ENCODE measurements around the gene DUSP8. TPM values are rescaled to one million over a fixed set of nuclear protein-coding genes. Genes with fewer than 3 reads are reported as not detected.

The DUSP8 gene
- total RNA-seq, 2 experiments from 2014 or later, result not detected

DNA sequence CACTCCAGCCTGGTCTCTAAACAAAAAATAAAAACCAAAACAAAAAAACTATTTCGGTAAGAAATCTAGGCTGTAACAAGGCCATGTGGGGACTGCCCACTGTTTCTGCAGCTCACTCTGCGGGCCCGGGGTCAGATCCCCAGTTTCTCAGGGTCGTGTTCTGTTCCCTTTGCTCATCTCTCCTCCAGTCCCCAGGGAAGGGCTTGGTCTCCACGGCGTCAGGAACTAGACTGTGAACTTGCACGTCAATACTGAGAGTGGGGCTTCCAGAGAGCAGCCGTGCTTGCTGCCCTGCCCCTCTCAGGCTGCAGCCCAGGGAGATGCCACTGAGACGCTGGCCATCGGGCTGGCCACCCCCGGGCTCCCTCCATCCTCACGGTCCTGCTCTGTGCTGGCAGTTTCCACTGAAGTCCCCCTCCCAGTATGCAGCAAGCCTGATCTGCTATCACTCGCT, 51.8 kb downstream of the DUSP8 start:
- Histone ChIP-seq H3K9me3 (ENCODE audit: low read length) (no peaks in the 10 kb centered on the region), H2AFZ (ENCODE audit: low read length) (no peak overlapping the region; the same call in 1 of the 2 replicates), H3K36me3 (ENCODE audit: insufficient read depth, low read length) (no peaks in the 10 kb centered on the region), H3K27ac (ENCODE audit: low read depth, low read length, poor library complexity, severe bottlenecking) (peak overlapping the region; percentile 88), H3K4me3 (ENCODE audit: low read depth, low read length, poor library complexity, severe bottlenecking) (peak overlapping the region; percentile 52), H3K9me2 (ENCODE audit: insufficient read depth, low read length) (no peaks in the 10 kb centered on the region), H3K4me2 (ENCODE audit: low read length) (peak overlapping the region; percentile 72), H4K20me1 (ENCODE audit: insufficient read depth, low read length) (no peaks in the 10 kb centered on the region), H3K4me1 (ENCODE audit: insufficient read depth, low read length, poor library complexity, severe bottlenecking) (peaks cover 63% of the 10 kb centered on the region), H3K79me2 (ENCODE audit: insufficient read depth, low read depth, low read length) (peaks cover 17% of the 10 kb centered on the region)
- no peak for DNase-seq (ENCODE audit: low spot score)
- TF ChIP-seq, protein P1, sequence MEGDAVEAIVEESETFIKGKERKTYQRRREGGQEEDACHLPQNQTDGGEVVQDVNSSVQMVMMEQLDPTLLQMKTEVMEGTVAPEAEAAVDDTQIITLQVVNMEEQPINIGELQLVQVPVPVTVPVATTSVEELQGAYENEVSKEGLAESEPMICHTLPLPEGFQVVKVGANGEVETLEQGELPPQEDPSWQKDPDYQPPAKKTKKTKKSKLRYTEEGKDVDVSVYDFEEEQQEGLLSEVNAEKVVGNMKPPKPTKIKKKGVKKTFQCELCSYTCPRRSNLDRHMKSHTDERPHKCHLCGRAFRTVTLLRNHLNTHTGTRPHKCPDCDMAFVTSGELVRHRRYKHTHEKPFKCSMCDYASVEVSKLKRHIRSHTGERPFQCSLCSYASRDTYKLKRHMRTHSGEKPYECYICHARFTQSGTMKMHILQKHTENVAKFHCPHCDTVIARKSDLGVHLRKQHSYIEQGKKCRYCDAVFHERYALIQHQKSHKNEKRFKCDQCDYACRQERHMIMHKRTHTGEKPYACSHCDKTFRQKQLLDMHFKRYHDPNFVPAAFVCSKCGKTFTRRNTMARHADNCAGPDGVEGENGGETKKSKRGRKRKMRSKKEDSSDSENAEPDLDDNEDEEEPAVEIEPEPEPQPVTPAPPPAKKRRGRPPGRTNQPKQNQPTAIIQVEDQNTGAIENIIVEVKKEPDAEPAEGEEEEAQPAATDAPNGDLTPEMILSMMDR (conservative IDR thresholded peaks at IDR 0.05; ENCODE audit: low read length), result no peak
- no peak for TF ChIP-seq EZH2phosphoT487 (IDR thresholded peaks at IDR 0.05; ENCODE audit: borderline replicate concordance, low read depth, low read length)
- ChIA-PET CTCF (ENCODE audit: unreplicated experiment) (interaction anchor here (0.6 kb wide), 1 partner anchor 15 kb away, joined by 3 read pairs; no protein-coding TSS in a partner anchor), POLR2A (no interaction called here)
- BruUV-seq (replicated peaks), result no TSS peak
- intact Hi-C loops (cut with micrococcal nuclease; ENCODE audit: unreplicated experiment), result loop anchor here (5.0 to 10.0 kb wide), 3 partner anchors 332 to 1175 kb away; partner anchors contain the start of gene LSP1

DNA sequence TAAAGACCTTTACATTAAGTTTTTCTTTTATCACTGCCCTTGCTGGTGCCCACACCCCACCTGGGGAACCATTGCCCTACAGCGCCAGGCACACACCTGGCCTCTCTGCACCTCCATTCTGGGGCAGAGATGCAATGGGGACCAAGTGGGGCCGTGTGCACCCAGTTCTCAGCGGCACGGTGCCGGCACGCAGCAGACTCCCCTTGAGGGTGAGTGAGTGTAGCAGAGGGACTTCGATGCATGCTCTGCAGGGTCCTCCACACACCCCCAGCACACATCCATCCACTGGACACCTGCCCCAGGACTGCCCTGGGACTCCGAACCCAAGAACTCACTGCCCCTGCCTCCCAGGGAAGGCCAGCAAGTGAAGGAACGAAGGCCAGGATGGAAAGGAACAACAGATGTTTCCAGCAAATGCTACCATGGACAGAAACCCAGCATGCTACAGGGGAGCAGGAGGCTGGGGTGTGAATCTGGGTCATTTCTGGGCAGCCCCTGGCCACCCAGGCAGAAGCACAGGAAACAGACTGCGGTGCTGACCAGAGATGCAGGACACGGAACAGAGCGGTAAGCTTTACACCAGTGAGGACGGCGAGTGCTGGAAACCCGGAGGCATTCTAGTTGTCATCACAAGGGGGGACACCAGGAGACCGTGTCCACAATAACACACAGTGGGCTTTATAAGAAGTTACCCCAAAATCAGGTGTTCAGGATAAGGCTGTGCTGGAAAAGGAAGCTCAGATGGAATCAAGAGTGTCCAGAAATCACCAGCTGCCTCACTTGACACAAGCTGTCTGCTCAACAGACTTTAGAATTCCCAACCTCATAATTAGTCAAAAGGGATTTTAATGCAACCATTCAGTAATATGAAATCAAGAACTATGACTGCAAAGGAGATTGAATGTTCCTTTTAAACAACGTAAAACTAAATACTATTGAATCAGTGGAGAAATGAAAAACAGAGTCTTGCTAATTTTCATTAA, 52.8 kb downstream of the DUSP8 start:
- DNase-seq (ENCODE audit: low spot score), result no peak
- no TSS peak for BruUV-seq (replicated peaks)
- H3K9me3 ChIP-seq (ENCODE audit: low read length), result no peaks in the 10 kb centered on the region
- H3K36me3 ChIP-seq (ENCODE audit: insufficient read depth, low read length), result no peaks in the 10 kb centered on the region
- no peak overlapping the region for H2AFZ ChIP-seq (ENCODE audit: low read length)
- ChIA-PET POLR2A (no interaction called here), CTCF (ENCODE audit: unreplicated experiment) (interaction anchor here (0.6 kb wide), 1 partner anchor 16 kb away, joined by 3 read pairs; no protein-coding TSS in a partner anchor)
- no peak overlapping the region for H3K4me2 ChIP-seq (ENCODE audit: low read length)
- TF ChIP-seq, protein P1 (conservative IDR thresholded peaks at IDR 0.05; ENCODE audit: low read length), result no peak
- no peaks in the 10 kb centered on the region for H4K20me1 ChIP-seq (ENCODE audit: insufficient read depth, low read length)
- H3K4me1 ChIP-seq (ENCODE audit: insufficient read depth, low read length, poor library complexity, severe bottlenecking), result peaks cover 56% of the 10 kb centered on the region
- intact Hi-C loops (cut with micrococcal nuclease; ENCODE audit: unreplicated experiment), result loop anchor here (5.0 to 10.0 kb wide), 4 partner anchors 333 to 1175 kb away; partner anchors contain the start of gene LSP1
- H3K9me2 ChIP-seq (ENCODE audit: insufficient read depth, low read length), result no peaks in the 10 kb centered on the region
- H3K79me2 ChIP-seq (ENCODE audit: insufficient read depth, low read depth, low read length), result peaks cover 17% of the 10 kb centered on the region
- H3K4me3 ChIP-seq (ENCODE audit: low read depth, low read length, poor library complexity, severe bottlenecking), result no peak overlapping the region
- no peak overlapping the region for H3K27ac ChIP-seq (ENCODE audit: low read depth, low read length, poor library complexity, severe bottlenecking)
